NK-92 (cell line): ENCODE data around the gene IL17B.

Source experiments
- DNase-seq: peaks from one replicate; lab custom pipeline; 2025; ENCODE audit not compliant: unreplicated experiment; lab: John Stamatoyannopoulos, UW

The IL17B gene

GRCh38 chr5:149362541-149362940 lies 16.6 kb downstream of the IL17B start:
- DNase-seq: no peak

GRCh38 chr5:149360272-149360671 lies 18.8 kb downstream of the IL17B start:
- DNase-seq: no peak

DNA sequence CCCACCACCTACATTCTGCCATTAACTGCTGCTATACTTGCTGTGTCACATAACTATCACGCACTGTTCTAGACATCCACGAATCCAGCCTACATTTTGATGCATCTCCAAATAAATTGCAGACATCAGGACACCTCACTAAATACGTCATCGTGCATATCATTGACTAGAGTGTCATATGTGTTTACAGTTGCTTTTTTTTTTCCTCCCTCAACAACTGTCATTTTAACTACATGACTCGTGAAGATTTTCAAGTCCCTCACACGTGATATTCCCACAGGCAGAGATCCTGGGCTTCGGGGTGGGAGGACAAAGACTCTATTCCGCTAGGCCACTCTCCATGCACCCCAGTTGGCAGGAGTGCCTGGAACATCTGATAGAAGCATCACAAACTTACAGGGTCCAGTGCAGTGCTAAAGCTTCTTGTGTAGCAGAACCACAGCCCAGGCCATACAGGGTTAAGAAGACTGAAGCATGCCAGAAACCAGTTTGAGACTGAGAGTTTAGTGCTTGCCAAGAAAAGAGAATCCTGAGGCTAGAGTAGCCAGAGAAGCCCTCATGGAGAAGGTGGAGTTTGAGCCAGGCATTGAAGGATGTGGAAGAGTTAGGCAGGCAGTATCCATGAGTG lies 20.1 kb downstream of the IL17B start:
- no peak for DNase-seq

DNA sequence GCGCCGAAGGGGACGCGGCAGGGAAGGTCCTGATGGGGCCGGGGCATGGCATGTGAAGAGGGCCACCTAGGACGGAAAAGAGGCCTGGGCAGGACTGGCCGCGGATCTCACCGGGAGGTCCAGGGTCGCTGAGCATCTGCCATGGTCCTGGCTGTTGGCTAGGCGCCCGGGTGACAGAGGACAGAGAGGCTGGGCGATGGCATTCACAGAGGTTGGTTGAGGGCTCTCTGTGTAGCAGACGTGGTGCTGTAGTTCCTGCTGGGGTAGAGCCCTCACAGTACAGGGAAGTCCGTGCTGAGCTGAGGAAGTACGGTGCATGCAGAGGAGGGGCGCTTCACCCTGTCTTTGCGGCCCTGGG lies 20.8 kb downstream of the IL17B start:
- no peak for DNase-seq

DNA sequence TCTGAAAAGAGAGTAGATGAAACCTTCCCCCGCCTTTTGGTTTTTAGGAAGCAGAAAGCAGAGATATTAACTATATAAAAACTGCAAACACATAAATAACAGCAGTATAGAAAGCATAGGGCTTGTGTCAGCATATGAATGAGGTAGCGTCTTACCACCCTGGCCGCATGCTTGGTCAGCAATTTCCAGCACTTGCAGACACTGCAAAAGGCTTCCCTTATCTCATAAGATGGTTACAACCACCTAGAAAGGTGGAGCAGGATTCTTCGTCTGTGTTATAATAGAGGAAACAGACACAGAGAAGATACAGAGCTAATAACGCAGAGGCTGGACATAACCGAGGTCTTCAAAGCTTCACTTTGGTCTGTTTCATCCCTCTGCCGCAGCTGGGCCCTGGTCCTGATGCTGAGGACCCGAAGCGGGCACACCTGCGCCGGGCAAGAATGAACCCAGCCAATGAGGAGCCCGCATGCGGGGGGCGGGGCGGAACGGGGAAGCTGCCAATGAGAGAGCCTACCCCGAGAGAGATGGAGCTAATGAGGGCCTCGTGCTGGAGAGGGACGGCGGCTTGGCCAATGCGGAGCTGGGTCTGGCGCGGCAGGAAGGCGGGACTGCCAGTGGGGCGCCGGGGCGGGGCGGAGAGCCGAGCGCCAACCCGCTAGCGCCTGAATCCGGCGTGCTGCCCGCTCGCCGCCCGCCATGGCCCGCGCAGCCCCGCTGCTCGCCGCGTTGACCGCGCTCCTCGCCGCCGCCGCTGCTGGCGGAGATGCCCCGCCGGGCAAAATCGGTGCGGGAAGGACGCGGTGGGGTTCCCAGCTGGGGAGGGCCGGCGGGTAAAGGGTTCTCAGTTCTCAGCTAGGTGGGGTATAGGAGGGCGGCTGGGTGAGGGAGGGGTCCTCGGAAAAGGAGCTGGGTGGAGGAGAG lies 21.5 kb downstream of the IL17B start, which contains the start of gene PCYOX1L:
TSS of gene PCYOX1L (plus strand) at position 677 of the 924 bp plus-strand sequence. CDS start at position 700, 23 bp downstream.
- DNase-seq: peak; percentile 73

GRCh38 chr5:149356391-149356790 lies 22.7 kb downstream of the IL17B start:
- DNase-seq: no peak

DNA sequence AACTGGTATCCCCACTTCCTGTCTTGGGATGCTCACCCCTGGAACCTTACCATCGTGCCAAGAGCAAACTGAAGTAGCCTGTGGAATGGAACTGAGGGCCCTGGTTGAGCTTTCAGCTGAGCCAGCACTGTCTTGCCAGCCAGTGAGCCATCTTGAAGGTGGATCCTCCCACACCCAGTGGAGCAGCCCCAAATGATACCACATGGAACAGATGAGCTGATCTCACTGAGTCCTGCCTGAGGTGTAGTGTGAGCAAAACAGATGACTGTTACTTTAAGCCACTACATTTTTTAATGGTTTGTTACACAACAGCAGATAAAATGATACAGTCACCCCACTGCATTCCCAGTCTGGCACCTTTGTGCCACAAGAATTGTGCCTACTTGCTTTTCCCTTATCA lies 23.4 kb downstream of the IL17B start:
- DNase-seq: no peak

GRCh38 chr5:149353911-149354310 lies 25.2 kb downstream of the IL17B start:
- DNase-seq: no peak

DNA sequence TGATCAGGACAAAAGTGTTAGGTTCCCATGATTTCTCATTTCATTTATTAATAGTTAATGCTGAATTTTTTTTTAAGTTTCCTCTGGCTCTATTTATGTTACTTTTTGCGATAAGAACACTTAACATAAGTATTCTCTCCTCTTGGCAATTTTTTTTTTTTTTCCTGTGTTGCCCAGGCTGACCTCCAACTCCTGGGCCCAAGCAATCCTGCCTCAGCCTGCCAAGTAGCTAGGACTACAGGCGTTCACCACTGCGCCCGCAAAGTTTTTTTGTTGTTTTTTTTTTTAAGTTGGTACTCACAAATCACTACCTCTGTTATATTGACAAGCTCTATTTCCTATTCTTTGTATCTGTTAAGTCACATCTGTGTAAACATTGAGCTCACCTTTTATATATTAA lies 26.9 kb downstream of the IL17B start:
- no peak for DNase-seq

GRCh38 chr5:149349382-149349781 lies 29.7 kb downstream of the IL17B start:
- no peak for DNase-seq

DNA sequence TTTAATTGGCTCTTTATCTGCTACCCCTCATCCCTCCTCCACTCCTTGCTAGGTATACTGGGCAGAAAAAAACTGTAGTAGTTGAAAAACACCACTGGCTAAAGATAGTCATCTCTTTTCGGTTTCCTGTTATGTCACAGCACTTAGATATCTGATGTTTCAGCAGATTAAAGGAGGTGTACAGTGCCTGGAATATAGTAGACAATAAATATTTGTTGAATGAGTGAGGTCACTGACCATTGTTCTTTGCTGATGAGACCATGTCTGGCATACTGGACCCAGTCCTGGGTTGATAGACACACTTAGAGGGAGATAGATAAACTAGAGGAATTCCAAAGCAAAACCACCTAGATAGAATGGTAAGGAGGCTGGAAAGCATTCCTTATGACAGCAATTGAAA lies 30.6 kb downstream of the IL17B start:
- DNase-seq: no peak

GRCh38 chr5:149345892-149346222 lies 33.2 kb downstream of the IL17B start:
- no peak for DNase-seq

GRCh38 chr5:149345147-149345891 lies 33.8 kb downstream of the IL17B start, which contains the start of gene GRPEL2:
Gene GRPEL2, plus strand, starts transcription at chr5:149345499. Its CDS starts 41 bp downstream, at chr5:149345540.
- DNase-seq: peak; percentile 59

DNA sequence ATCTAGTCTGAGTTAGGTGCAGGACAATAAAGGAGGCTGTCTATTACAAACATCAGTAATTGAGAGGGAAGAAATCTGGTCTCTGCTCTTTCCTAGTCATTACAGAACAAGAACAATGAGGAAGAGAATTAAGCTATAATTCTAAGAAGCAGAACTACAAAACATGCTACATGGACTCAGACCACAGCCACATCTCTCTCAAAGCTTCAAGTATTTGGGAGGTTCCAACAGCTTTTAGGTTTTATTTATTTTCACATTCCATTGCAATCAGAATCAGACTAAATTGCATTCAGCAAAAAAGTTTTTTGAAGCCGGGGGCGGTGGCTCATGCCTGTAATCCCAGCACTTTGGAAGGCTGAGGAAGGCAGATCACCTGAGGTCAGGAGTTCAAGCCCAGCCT lies 34.9 kb downstream of the IL17B start:
- no peak for DNase-seq

- no peak for DNase-seq
Measured at GRCh38 chr5:149341876-149342275, 37.2 kb downstream of the IL17B start.

GRCh38 chr5:149340920-149341319 lies 38.2 kb downstream of the IL17B start:
- DNase-seq: no peak

DNA sequence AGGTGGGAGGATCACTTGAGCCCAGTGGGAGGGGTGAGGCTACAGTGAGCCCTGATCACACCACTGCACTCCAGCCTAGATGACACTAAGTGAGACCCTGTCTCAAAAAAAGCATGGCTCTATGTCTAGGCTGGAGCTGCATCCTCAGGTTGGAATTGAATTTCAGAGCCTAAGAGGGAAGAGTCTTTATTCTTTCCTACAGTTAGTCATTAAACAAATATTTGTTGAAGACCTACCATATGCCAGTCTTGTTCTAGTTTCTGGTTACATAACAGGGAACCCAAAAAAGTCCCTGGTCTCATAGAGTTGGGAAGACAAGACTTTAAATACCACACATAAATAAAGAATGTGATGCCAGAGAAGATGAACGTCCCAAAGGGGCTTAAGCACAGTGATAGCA lies 40.7 kb downstream of the IL17B start:
- no peak for DNase-seq

- no peak for DNase-seq
Measured at GRCh38 chr5:149337736-149338135, 41.4 kb downstream of the IL17B start.

- no peak for DNase-seq
Measured at GRCh38 chr5:149333711-149334443, 45.2 kb downstream of the IL17B start.

DNA sequence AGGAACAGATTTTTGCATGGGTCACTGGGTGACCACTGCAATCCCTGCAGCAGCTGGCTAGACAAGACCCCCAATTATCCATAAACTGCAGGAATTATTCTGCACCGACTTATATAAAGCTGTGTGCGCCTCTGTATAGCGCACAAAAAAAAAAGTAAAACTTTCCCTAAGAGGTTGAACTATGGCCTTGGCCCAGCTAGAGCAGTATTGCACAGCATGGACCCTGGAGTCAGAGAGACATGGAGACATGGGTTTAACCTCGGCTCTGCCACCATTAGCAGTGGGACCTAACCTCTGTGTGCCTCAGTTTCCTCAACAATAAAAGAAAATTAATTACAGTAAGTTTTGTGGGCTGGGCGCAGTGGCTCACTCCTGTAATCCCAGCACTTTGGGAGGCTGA lies 50.9 kb downstream of the IL17B start:
- no peak for DNase-seq

- no peak for DNase-seq
Measured at GRCh38 chr5:149326611-149327010, 52.5 kb downstream of the IL17B start.
